Superior temporal gyrus (tissue), 1 donor: ENCODE measurements around the gene IL1F10.

ENCODE experiments used
- DNase-seq: peaks from one replicate; pipeline ENCODE4 v3.0.0-alpha.2; 2016; ENCODE audit errors: extremely low spot score

The IL1F10 gene

GRCh38 chr2:113058998-113059960 lies 8.5 kb upstream of the IL1F10 start, which contains the start of gene IL36RN:
Gene IL36RN (plus strand): TSS chr2:113059198. CDS start chr2:113059439, 241 bp downstream.
- no peak for DNase-seq

DNA sequence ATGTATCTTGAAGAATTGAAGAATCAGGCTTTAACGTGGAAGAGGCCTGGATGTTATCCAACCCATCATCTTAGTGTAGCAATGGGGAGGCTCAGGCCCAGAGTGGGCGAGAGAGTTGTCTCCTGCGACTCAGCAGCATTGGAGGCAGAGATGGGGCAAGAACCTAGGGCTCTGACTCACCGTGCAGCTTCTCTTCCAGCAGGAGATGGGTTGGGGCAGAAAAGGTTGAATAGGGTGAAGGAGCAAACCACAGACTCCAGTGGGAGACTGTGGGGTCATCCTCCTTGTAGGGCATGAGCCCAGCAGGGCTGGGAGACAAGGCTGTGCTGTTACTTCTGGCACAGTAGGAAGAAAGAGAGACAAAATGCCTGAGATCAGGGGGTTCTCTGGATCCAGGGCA lies 7.4 kb upstream of the IL1F10 start:
- no peak for DNase-seq

GRCh38 chr2:113060796-113061195 lies 7.0 kb upstream of the IL1F10 start:
- DNase-seq: no peak

GRCh38 chr2:113061241-113061640 lies 6.5 kb upstream of the IL1F10 start:
- no peak for DNase-seq

DNA sequence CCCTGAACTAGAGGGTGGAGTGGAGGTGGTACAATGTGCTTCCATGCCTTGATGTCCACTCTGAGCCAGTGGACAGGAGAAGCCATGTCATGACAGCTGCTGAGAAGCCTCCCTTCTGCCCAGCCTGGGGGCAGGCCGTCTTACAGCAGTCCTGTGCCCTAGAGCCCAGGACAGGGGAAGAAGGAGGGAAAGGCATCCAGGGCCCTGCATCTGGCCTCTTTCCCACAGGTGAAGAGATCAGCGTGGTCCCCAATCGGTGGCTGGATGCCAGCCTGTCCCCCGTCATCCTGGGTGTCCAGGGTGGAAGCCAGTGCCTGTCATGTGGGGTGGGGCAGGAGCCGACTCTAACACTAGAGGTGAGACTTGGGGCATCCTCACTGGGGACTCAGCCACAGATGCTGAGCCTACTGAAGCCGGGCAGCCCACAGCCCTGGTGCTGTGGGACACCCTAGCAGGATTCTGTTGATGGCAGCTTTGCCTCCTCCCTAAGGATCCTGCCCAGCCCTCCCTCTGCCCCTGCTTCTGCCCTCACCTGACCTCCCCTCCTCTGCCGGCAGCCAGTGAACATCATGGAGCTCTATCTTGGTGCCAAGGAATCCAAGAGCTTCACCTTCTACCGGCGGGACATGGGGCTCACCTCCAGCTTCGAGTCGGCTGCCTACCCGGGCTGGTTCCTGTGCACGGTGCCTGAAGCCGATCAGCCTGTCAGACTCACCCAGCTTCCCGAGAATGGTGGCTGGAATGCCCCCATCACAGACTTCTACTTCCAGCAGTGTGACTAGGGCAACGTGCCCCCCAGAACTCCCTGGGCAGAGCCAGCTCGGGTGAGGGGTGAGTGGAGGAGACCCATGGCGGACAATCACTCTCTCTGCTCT lies 5.6 kb upstream of the IL1F10 start:
- DNase-seq: no peak

DNA sequence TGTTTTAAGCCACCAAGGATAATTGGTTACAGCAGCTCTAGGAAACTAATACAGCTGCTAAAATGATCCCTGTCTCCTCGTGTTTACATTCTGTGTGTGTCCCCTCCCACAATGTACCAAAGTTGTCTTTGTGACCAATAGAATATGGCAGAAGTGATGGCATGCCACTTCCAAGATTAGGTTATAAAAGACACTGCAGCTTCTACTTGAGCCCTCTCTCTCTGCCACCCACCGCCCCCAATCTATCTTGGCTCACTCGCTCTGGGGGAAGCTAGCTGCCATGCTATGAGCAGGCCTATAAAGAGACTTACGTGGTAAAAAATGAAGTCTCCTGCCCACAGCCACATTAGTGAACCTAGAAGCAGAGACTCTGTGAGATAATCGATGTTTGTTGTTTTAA lies 3.5 kb upstream of the IL1F10 start:
- no peak for DNase-seq

DNA sequence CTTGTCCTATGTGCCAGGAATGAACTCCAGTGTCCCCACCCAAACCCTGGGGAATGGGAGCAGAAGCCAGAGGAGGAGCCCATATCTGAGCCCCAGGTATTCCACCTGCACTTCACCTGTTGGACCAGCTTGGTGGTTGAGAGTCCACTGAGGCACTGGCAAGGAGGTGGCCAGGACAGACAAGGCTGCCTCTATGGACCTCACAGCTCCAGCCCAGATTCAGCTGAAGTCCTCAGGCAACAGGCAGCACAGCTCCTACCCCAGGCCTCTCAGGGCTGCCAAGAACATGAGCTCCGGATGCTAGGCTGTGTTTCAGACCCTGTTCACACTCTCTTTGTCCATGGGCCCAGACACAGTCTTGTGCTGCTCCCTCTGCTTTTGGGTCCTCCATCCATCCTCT lies 2.9 kb upstream of the IL1F10 start:
- no peak for DNase-seq

DNA sequence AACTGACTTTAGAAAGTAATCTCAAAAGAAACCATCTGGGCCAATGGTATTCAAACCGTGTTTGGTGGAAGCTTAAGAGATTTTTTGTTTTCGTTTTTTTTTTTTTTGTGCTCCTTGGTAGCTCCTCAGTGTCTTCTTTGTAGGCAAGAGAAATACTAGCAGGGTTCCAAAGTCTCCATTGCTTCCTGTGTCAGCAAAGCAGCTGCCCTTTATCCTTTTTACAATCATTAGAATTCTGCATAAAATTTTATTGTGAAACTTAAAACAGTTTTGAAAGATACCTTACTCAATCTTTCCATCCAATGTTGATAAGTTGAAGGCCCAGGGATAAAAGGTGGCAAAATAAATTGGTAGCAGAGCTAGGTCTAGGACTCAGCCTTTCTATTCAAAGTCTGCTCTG lies 479 bp downstream of the IL1F10 start:
- DNase-seq: no peak

DNA sequence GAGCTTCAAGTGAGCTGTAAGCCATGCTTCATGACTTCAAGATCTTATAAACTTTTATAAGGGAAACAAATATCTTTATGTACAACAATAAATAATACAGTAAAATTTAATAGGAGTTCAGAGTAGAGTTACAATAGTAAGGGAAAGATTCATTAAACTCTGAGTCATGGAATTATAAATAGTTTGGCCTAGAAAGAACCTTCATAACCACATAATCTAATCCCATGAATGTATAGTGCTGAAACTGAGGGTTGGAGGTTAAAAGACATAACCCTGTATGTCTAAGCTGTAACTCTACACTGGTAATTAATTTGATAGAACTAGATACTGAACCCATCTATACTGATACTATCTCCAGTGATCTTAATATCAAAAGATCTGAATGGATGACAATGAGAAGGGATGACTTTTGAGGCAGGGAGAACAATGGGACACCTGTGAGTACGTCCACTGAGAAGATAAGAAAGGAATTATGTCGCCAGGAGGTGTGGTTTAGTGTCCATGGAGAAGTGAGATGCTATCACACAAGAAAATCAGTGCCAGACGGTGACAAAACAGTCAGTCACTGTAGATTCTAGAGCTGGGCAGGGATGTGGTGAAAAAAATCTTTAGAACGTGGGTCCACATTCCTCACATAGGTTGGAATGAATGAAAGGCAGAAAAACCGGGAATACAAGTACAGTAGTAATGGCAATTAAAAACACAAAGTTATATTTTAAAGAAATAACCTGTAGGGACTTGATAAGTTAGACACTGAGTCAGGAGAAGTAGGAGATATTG lies 1.1 kb downstream of the IL1F10 start:
- no peak for DNase-seq

- no peak for DNase-seq
Measured at GRCh38 chr2:113069676-113070605, 2.2 kb downstream of the IL1F10 start.

DNA sequence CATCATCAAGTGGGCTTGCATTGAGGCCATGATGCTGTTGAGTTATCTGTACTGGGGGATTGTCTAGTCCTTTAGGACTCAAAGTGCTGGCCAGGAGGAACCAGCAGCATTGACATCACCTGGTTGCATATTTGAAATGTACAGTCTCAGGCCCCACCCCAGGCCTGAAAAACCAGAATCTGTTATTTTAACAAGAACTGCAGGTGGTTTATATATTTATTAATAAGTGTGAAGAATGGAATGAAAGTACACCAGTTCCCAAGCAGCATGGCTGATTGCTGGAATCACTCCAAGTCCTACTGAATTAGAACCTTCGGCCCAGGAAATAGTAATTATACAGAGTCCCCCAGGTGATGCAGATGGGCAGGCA lies 2.8 kb downstream of the IL1F10 start:
- no peak for DNase-seq

- no peak for DNase-seq
Measured at GRCh38 chr2:113072584-113072983, 4.8 kb downstream of the IL1F10 start.

GRCh38 chr2:113073325-113073834 lies 5.6 kb downstream of the IL1F10 start:
- no peak for DNase-seq

- DNase-seq: no peak
Measured at GRCh38 chr2:113075030-113075429, 7.3 kb downstream of the IL1F10 start.

GRCh38 chr2:113075600-113075999 lies 7.8 kb downstream of the IL1F10 start:
- DNase-seq: no peak

- DNase-seq: no peak
Measured at GRCh38 chr2:113076954-113077669, 9.3 kb downstream of the IL1F10 start.

DNA sequence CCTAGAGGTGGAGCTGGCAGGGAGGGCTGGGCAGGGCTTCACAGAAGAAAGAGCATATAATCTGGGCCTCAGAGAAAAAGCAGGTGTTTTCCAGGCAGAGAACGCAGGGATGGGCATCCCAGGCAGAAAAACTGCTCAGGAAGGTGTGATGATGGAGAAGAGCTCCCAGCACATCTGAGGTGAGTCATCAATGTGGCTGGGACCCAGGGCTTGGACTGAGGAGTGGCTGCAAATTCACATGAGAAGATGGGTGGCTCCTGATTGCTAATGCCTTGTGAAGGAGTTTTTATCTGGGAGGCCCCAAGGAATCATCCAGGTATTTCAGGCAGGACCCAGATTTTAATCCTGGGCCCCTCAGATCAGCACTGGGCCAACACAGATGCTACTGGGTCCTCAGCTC lies 10.2 kb downstream of the IL1F10 start:
- no peak for DNase-seq

DNA sequence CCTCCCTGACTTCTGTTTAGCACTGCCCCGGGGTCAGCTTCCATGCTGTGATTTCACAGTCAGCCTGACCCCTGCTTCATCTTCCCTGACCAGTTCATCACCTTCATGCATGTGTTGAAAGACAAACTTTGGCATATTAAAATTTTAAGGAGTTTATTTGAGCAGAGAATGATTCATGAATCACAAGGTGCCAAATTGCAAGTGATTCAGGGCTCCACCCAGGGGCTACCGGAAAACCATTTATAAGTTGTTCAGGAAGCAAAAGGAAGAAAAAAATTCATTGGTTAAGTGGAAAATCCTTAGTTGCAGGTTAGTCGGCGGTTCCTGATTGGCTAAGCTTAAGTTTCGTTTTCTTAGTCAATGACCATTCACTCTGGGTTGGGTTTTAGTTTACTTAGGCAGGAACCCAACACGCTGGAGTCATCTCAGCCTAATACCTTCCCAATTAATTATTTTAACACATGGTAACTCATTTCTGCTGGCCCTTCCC lies 10.6 kb downstream of the IL1F10 start:
- DNase-seq: no peak

- DNase-seq: no peak
Measured at GRCh38 chr2:113079131-113079530, 11.4 kb downstream of the IL1F10 start.

DNA sequence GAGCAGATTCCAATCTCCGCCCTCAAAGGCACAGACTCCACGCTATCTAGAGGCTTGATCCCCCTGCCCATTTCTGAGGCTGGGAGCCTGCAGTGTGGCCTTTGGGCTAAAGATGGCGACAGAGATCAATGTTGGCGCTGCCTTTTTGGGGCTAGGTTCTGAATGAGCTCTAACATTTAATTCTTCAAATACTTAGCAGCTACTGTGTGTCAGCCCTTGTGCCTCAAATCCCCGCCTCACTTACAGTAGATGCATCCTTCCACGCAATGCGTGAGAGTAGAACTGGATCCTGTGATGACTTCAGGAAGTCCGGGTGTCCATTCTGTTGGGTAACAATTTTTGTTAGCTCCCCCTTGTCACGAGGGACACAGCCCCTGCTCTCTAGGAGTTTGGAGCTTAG lies 12.4 kb downstream of the IL1F10 start:
- DNase-seq: no peak
